Jurkat, Clone E6-1 (cell line): ENCODE measurements around the gene TRIM46.
A peak's percentile ranks its signal among the peaks of the same experiment; 100 is the strongest.

ENCODE experiments used
- DNase-seq: peaks from one replicate; pipeline ENCODE4 v3.0.0-alpha.2; 2011; ENCODE audit warnings: low read depth, low spot score
- H3K4me3 ChIP-seq: 2 replicates; pipeline ENCODE4 v1.5.1; 2011; ENCODE audit warnings: mild to moderate bottlenecking, low read length, control low read depth, moderate library complexity

TRIM46 gene

GRCh38 chr1:155168456-155169210, 5.0 kb upstream of the TRIM46 start:
- DNase-seq: no peak
- H3K4me3 ChIP-seq: no peak overlapping the region

DNA sequence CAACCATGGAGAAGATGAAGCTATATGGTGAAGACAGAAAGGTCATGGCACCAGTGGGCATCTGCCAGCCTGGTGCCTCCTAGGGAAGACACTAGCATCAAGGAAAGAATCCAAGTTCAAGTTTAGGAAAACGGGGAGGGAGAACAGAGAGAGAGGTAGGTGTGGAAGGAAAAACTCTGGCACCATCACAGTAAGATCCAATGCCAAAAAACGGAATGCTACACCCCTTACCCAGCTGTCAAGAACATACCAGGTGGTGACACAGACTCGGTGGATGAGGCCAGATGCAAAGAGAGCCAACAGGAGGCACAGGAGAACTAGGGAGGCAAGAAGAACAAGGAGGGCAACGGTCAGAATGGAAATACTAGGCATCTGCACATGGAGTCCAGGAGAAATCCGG, 4.1 kb upstream of the TRIM46 start:
- DNase-seq: no peak

GRCh38 chr1:155170101-155170785, 3.4 kb upstream of the TRIM46 start:
- H3K4me3 ChIP-seq: no peak overlapping the region
- no peak for DNase-seq

More for the DNA sequence above, 4.1 kb upstream of the TRIM46 start:
- H3K4me3 ChIP-seq: no peak overlapping the region

GRCh38 chr1:155170806-155171205, 2.8 kb upstream of the TRIM46 start:
- no peak for DNase-seq
- H3K4me3 ChIP-seq: no peak overlapping the region

DNA sequence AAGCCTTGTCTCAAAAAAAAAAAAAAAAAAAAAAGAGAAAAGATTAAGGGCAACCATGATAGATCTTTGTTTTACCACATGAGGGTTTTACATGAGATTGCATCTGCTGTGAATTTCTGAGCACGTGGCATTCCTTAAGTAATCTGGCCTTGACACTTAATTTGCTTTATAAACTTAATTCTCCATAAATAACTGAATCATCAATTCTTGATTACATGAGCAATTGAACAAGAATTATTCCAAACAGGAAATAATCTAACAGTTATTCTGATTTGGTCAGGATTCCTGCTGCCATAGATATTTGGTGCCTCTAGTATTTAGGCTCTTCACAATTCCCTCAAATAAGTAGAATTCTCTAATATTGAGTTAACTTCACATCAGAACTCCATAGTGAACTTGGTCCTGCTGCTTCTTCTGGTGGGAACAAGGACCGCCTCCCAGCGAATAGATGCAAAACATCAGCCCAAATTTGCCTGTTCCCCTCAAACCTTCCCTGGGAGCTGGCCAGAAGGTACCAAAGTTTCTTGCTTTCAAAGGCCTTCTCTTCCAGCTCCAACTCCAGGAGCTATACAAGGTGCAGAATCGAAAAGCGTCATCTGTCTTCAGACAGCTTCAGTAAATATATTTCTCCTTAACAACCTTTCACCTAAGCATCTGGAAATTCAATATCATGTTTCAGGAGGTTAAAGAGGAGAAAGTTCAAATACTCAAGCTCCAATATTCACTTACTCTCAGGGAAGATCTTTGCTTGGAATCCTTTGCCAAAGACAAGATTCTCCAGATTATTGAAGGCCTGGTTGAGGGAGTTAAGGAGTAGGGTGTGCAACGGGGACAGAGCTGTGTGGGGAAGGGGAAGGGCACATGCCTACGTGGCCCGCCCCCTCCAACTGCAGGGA, 1.6 kb upstream of the TRIM46 start:
- no peak for DNase-seq
- peak overlapping the region; percentile 94 for H3K4me3 ChIP-seq

DNA sequence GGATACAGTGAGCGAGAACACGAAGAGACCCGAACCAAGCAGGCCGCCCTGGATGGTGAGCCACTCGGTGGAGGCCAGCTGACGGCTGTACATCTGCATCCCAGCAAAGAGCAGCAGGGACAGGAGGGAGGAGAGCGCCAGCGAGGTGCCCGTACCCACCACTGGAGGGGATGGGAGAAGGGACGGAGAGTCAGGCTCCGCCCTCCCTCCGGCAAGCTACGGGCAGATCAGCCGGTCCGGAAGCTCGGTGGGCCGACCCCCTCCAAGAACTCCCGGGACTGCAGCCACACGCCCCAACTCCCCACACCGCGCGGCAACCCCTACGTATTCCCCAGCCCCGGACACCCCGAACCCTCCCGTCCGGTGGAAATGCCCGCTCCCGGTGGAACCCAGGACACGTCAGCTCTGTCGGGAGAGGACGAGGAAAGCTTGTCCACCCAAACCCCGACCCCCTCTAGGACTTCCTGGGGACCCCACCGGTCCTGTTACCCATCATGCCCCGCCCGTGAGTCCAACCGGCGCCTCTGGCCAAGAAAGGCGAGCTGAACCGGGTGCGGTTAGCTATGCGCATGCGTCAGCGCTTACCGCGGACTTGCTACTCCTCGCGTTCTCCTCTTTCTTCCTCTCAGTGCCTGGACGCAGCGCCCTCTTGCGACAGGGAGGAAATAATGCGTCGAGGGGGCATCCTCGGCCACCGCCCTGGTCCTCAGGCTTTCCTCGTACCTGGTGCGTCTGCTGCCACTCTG, 744 bp upstream of the TRIM46 start, which contains the start of gene KRTCAP2:
TSS of gene KRTCAP2 (minus strand) at position 573 of the 746 bp plus-strand sequence. CDS start at position 493, 80 bp downstream.
- peak; percentile 94 for DNase-seq
- peak within 1 kb of the TSS; percentile 94 for H3K4me3 ChIP-seq

DNA sequence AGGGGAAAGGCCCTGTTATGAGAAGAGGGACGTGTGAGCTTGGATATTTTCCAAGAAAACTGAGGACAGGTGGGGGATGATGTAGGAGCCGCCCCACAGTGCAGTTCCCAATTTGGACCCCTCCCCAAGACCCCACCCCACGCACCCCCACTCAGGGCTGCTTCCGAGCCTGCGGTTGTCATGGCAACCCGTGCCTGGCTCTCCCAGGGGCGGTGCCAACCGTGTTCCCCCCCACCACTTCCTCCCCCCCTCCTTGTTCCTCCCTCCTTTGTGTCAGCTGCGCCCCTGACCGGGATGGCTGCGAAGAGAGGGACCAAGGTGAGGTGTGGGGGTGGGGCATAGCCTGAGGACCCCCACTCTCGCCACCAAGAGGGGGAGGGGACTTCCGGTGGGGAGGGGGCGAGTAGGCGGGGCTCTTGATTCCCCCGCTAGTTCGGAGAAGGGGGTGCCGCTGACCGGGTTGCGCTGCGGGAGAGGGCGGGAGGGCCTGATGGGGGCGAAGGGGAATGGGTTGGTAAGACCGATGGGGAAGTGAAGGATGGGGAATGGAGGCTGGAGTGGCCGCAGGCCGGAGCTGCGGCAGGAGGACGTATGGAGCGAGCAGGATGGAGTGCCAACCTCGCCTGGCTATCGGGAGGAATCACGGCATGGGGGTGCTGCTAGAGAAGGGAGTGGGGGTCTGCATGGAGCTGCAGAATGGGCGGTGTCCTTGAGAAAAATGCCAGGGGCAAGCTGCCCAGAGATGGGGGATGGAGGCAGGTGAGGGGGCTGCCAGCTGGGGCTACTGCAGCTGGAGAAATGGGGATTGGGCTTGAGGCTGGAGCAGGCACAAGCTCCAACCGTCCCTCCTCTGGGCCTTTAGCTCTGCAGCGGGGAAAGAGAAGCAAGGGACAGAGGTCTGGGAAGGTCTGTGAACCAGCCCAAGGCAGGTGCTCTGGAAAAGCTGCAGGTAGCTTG, 953 bp downstream of the TRIM46 start:
- DNase-seq: peak; percentile 63
- peak overlapping the region; percentile 94 for H3K4me3 ChIP-seq

GRCh38 chr1:155175281-155175926, 1.8 kb downstream of the TRIM46 start:
- no peak for DNase-seq
- H3K4me3 ChIP-seq: peak overlapping the region; percentile 94; the same call in 1 of the 2 replicates

GRCh38 chr1:155175927-155176371, 2.3 kb downstream of the TRIM46 start:
- peak; percentile 41 for DNase-seq
- no peak overlapping the region for H3K4me3 ChIP-seq

DNA sequence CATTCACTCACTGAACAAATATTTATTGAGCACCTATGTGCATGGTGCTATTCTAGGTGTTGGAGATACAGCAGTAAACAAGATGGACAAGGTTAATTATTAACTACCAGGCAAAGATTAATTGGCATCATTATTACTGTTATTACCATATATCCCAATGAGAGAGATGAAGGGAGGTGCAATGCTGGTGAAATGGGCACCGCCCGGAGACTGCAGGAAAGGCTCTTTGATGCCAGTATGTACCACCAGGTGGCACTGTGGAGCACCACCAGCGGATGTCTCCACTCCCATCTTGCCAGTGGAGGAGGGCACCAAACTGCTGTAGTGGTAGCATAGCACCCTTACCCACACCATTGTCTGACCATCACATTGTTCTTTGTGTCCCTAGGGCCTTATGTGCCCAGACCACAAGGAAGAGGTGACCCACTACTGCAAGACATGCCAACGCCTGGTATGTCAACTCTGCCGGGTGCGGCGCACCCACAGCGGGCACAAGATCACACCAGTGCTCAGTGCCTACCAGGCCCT, 3.0 kb downstream of the TRIM46 start:
- no peak overlapping the region for H3K4me3 ChIP-seq
- DNase-seq: peak; percentile 76

DNA sequence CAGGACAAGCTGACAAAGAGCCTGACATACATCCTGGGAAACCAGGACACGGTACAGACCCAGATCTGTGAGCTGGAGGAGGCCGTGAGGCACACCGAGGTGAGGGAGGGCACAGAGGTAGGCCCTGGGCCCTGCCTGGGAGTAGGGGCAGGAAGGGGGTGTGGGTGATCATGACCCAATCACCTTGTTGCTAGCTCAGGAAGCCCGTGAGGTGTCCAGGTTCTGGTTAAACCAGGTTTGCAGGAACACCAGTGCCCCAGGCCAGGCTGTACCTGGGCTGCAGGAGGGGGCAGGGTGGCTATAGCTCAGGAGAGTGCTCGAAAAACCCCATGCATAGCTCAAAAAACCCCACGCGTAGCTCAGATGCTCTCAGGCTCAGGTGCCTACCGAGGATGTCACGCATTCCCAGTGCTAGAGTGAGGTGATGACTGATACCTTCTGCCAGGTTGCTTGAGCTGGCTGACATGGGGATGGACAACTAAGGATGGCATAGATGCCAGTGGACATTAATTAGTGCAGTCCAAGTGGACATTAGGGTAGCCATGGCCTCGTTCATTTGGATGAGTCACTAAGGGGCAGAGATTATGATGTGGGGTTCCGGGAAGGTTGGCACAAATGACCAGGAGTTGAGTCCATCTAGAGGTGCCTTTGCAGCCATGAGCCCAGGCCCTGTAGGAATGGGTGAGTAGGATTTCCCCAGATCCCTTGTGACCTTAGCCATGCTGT, 3.7 kb downstream of the TRIM46 start:
- H3K4me3 ChIP-seq: no peak overlapping the region
- no peak for DNase-seq

DNA sequence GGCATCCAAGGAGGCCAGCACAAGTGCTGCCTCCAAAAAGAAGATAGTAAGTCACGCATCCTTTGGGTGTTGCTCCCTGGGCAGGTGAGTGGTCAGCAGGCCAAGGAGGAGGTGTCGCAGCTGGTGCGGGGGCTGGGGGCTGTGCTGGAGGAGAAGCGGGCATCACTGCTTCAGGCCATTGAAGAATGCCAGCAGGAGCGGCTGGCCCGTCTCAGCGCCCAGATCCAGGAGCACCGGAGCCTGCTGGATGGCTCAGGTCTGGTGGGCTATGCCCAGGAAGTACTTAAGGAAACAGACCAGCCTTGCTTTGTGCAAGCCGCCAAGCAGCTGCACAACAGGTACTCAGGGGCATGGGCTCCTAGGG, 4.3 kb downstream of the TRIM46 start:
- H3K4me3 ChIP-seq: no peak overlapping the region
- DNase-seq: no peak

GRCh38 chr1:155178441-155179111, 4.9 kb downstream of the TRIM46 start:
- no peak for DNase-seq

DNA sequence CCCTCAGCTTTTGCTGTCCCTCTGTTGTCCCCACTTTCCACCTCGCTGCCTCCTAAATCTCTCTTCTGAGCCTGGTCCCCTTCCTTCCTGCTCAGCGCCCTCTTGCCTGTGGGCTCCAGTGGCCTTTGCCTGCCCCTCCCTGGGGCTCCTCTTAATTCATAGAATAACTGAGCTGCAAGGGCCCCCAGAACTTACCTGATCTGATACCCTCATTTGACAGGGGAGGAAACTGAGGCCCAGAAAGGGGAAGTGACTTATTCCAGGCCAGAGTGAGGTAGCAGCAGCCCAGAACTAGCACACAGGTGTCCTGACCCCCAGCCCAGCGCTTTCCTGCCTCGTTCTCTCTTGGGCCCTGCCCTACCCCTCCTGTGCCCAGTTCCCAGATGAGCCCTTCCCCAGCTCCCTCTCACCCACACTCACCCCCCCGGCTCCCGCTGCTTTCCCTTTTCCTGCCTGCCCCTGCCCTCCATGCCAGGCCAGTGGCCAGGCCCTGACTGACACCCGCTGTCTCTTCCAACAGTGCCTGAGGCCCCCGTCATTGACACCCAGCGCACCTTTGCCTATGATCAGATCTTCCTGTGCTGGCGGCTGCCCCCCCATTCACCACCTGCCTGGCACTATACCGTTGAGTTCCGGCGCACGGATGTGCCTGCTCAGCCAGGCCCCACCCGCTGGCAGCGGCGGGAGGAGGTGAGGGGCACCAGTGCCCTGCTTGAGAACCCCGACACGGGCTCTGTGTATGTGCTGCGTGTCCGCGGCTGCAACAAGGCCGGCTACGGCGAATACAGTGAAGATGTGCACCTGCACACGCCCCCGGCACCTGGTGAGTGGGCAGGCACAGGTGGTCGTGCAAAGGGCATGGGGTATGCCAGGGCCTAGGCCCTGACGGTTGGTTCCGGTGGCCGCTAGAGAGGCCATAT, 5.7 kb downstream of the TRIM46 start:
- H3K4me3 ChIP-seq: no peak overlapping the region
- no peak for DNase-seq

More at GRCh38 chr1:155178441-155179111, 4.9 kb downstream of the TRIM46 start:
- H3K4me3 ChIP-seq: no peak overlapping the region
